Endodermal cell (in vitro differentiated cells): ENCODE measurements around the gene KRT75. TPM values are rescaled to one million over a fixed set of nuclear protein-coding genes. Genes with fewer than 3 reads are reported as not detected.

Experiments used
- DNase-seq: peaks from one replicate; pipeline ENCODE4 v3.0.0-alpha.2; 2017
- H3K27ac ChIP-seq: 2 replicates; pipeline ENCODE4 v1.5.1; 2013; ENCODE audit warnings: mild to moderate bottlenecking, low read depth, low read length, moderate library complexity
- H3K27me3 ChIP-seq: 2 replicates; pipeline ENCODE4 v1.6.1; 2013; ENCODE audit warnings: mild to moderate bottlenecking, low read length, moderate library complexity; ENCODE audit not compliant: insufficient read depth, control insufficient read depth, poor library complexity, severe bottlenecking
- H3K36me3 ChIP-seq: 2 replicates; pipeline ENCODE4 v1.7.0; 2013; ENCODE audit warnings: mild to moderate bottlenecking, low read length, moderate library complexity; ENCODE audit not compliant: control insufficient read depth, insufficient read depth
- H3K4me1 ChIP-seq: one replicate; pipeline ENCODE4 v1.7.0; 2013; ENCODE audit warnings: low read length; ENCODE audit not compliant: control insufficient read depth, insufficient read depth
- H3K4me3 ChIP-seq: 2 replicates; pipeline ENCODE4 v1.5.1; 2013; ENCODE audit warnings: mild to moderate bottlenecking, low read length, moderate library complexity
- H3K9ac ChIP-seq: 2 replicates; pipeline ENCODE4 v1.6.1; 2013; ENCODE audit warnings: mild to moderate bottlenecking, low read length, moderate library complexity; ENCODE audit not compliant: poor library complexity, severe bottlenecking; ENCODE audit errors: extremely low read depth
- H3K9me3 ChIP-seq: 2 replicates; pipeline ENCODE4 v1.6.1; 2013; ENCODE audit warnings: mild to moderate bottlenecking, low read length, moderate library complexity; ENCODE audit not compliant: control insufficient read depth
- H3K27ac Mint-ChIP-seq: 2 replicates; pipeline ENCODE4 v1.8.0; 2020; ENCODE audit warnings: mixed read lengths
- H3K27me3 Mint-ChIP-seq: 2 replicates; pipeline ENCODE4 v1.8.0; 2021; ENCODE audit warnings: mild to moderate bottlenecking, mixed read lengths; ENCODE audit not compliant: insufficient read depth
- H3K36me3 Mint-ChIP-seq: 2 replicates; pipeline ENCODE4 v1.8.0; 2020; ENCODE audit warnings: low read depth, mixed read lengths
- H3K4me1 Mint-ChIP-seq: 2 replicates; pipeline ENCODE4 v1.8.0; 2020; ENCODE audit warnings: mixed read lengths
- H3K4me3 Mint-ChIP-seq: 2 replicates; pipeline ENCODE4 v1.8.0; 2020; ENCODE audit warnings: mild to moderate bottlenecking, moderate library complexity, mixed read lengths
- H3K9me3 Mint-ChIP-seq: 2 replicates; pipeline ENCODE4 v1.8.0; 2020; ENCODE audit warnings: mild to moderate bottlenecking, mixed read lengths
- CTCF ChIP-seq: fragments of 200-600 bp; sonication (generic); conservative IDR thresholded peaks from 2 replicates; pipeline ENCODE4 v1.5.0; 2021; ENCODE audit warnings: antibody characterized with exemption, mild to moderate bottlenecking
- WGBS, 2 experiments: methylation state at CpG; one replicate each; pipeline versions ENCODE4 v1.1.5 to v1.1.7; 2013; ENCODE audit warnings: missing lambda C conversion rate in 2 of 2, mixed read lengths in 1 of 2; ENCODE audit not compliant: insufficient coverage in 1 of 2, insufficient read length in 1 of 2; 5-methylcytosine and 5-hydroxymethylcytosine counted together
- total RNA-seq, 2 donors: library from RNA; stranded (reverse); fragmentation: NEBNext Ultra II Directional in 1 of 2; extraction: Animal tissue kit (Norgen Biotek cat#: 25700) in 1 of 2; gene quantifications; 2 replicates in 1 of 2; 3 replicates in 1 of 2; pipeline ENCODE4 v1.2.1, GENCODE V29; 2021

Gene KRT75
- total RNA-seq, 2 donors from 2014 or later: not detected

DNA sequence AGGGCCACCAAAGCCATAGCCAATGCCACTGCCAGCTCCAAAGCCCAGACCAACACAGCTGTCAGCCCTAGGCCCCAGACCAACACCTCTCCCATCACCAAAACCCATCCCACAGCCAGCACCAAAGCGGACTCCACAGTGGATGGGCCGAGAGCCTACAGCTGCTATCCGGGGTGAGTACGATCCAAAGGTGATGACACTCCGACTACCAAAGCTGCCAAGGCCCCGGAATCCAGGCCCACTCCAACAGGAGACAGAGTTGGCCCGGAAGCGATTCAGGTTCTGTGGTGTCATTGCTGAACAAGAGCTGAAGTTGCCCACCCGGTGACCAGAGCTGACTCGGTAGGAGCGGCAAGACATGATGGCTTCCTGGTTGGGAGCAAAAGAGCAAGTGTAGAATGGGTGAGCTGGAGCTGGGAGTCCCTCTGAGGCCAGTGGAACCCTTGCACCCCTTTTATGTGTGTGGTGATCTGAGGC lies 48.9 kb downstream of the KRT75 start, which contains the start of gene KRT84:
KRT84 (minus strand) TSS at position 427 of the 477 bp plus-strand sequence; CDS start at position 360, 67 bp downstream.
- peaks cover 31% of the 10 kb centered on the region for H3K27me3 ChIP-seq
- no peaks in the 10 kb centered on the region for H3K36me3 Mint-ChIP-seq
- 91 to 100% methylated on average over 8 to 11 of the region's 11 CpGs for WGBS, 2 experiments
- no peak for DNase-seq
- H3K36me3 ChIP-seq: no peaks in the 10 kb centered on the region
- no peak within 1 kb of the TSS for H3K27ac Mint-ChIP-seq
- no peak within 1 kb of the TSS for H3K9ac ChIP-seq
- H3K27ac ChIP-seq: no peak within 1 kb of the TSS
- H3K4me3 ChIP-seq: no peak within 1 kb of the TSS
- H3K4me3 Mint-ChIP-seq: no peak within 1 kb of the TSS
- H3K27me3 Mint-ChIP-seq: peaks cover 7% of the 10 kb centered on the region
- H3K4me1 Mint-ChIP-seq: no peaks in the 10 kb centered on the region
- H3K4me1 ChIP-seq: no peaks in the 10 kb centered on the region
- H3K9me3 Mint-ChIP-seq: no peaks in the 10 kb centered on the region
- no peak for TF ChIP-seq CTCF
- no peaks in the 10 kb centered on the region for H3K9me3 ChIP-seq

DNA sequence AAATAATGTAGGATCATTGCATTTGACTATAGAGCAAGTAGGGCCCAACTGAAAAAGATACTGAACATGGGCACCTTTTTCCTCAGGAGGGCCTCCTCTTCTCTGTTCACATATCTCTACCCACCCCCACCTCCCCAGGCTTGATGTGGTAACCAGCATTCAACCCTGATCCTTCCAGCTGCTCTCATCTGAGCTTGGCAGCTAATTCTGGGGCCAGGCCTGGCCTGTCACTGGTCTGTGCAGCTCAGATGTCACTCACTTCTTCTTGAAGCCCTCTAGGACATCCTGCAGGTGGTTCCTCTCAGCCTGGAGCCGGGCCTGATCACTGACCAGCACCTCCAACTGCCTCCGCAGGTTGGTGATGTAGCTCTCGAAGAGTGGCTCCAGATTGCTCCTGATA lies 50.8 kb downstream of the KRT75 start:
- H3K9ac ChIP-seq: no peak overlapping the region
- no peaks in the 10 kb centered on the region for H3K9me3 Mint-ChIP-seq
- H3K36me3 ChIP-seq: no peaks in the 10 kb centered on the region
- TF ChIP-seq CTCF: no peak
- H3K27me3 ChIP-seq: peaks cover 37% of the 10 kb centered on the region
- DNase-seq: no peak
- H3K4me3 Mint-ChIP-seq: no peak overlapping the region
- no peaks in the 10 kb centered on the region for H3K36me3 Mint-ChIP-seq
- WGBS, 2 experiments: 91 to 96% methylated on average over 3 of the region's 3 CpGs
- no peaks in the 10 kb centered on the region for H3K4me1 ChIP-seq
- peaks cover 7% of the 10 kb centered on the region for H3K27me3 Mint-ChIP-seq
- H3K4me1 Mint-ChIP-seq: no peaks in the 10 kb centered on the region
- no peak overlapping the region for H3K4me3 ChIP-seq
- no peaks in the 10 kb centered on the region for H3K9me3 ChIP-seq
- H3K27ac ChIP-seq: no peak overlapping the region
- no peak overlapping the region for H3K27ac Mint-ChIP-seq

- no peak overlapping the region for H3K4me3 Mint-ChIP-seq
- Histone ChIP-seq H3K9me3 (no peaks in the 10 kb centered on the region), H3K36me3 (no peaks in the 10 kb centered on the region), H3K4me3 (no peak overlapping the region), H3K27me3 (peaks cover 33% of the 10 kb centered on the region), H3K27ac (no peak overlapping the region), H3K9ac (no peak overlapping the region), H3K4me1 (no peaks in the 10 kb centered on the region)
- H3K27ac Mint-ChIP-seq: no peak overlapping the region
- no peak for TF ChIP-seq CTCF
- H3K27me3 Mint-ChIP-seq: peaks cover 7% of the 10 kb centered on the region
- H3K9me3 Mint-ChIP-seq: no peaks in the 10 kb centered on the region
- no peaks in the 10 kb centered on the region for H3K4me1 Mint-ChIP-seq
- 92 to 100% methylated on average over 2 of the region's 2 CpGs for WGBS, 2 experiments
- H3K36me3 Mint-ChIP-seq: no peaks in the 10 kb centered on the region
- DNase-seq: no peak
These were observed 51.3 kb downstream of the KRT75 start for GRCh38 chr12:52382854-52383253.
